HG03521 (cell line): ENCODE data around the gene PRKAA1.
"Not testable (repeated sequence)": the region's sequence is repeated elsewhere in the genome, so short reads cannot be mapped to it uniquely, and the experiment has no call there.

Source experiments
- ATAC-seq: cut with Tn5 transposase; IDR thresholded peaks from one replicate; pipeline ENCODE4 v1.9.1; 2021; ENCODE audit warnings: mild to moderate bottlenecking, moderate library complexity; ENCODE audit not compliant: unreplicated experiment

The PRKAA1 gene

DNA sequence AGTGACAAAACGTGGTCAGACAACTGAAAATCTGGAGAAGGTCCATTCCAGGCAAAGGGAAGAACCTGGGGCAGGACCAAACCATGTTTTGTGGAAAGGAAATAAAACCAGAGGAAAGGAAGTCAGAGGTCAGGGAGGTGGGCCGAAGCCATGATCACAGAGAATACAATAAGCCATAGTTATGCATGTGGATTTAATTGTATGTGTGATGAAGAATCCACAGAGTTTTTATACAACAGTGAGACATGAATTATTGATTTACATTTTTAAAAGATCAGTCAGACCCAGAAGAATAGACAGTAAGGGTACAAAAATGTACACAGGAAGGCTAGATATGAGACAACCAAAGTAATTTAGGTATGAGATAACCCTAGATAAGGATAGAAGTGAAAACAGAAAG, 63.2 kb downstream of the PRKAA1 start:
- ATAC-seq = no peak

DNA sequence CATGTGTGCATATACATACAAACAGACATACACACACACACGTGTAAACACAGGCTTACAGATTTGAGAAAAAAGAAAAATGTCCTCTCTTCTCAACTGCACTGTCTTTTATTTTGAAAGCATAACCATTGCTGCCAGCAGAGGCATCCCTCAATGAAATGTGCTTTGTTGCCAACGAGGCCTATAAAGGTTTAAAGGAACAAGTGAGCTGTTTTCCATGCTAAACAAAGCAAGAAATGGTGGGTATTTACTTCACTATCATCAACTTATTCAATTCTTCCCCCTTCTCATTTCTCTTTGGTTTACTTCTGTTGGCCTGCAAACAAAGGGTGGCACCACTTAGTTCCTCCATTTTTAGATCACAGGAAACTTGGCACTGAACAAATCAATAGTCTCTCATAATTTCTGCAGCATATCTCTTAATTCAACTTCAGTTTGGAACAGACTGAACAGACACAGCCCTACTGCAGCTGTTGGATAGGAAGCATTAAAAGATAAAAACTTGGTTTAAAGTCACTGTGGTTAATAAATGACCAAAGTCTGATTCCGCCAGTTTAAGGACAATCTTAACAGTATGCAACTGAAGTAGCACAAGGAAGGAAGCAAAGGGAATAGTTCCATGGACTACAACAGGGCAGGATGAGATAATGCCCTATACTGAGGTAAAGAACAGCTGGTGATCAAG, 64.2 kb downstream of the PRKAA1 start:
- no peak for ATAC-seq

GRCh38 chr5:40733434-40733833, 64.7 kb downstream of the PRKAA1 start:
- no peak for ATAC-seq

DNA sequence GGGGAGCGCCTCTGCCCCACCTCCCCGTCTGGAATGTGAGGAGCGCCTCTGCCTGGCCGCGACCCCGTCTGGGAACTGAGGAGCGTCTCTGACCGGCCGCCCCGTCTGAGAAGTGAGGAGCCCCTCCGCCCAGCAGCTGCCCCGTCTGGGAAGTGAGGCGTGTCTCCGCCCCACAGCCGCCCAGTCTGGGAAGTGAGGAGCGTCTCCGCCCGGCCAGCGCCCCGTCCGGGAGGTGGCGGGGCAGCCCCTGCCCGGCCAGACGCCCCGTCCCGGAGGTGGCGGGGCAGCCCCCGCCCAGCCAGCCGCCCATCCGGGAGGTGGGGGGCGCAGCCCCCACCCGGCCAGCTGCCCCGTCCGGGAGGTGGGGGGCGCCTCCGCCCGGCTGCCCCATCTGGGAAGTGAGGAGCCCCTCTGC, 75.7 kb downstream of the PRKAA1 start:
- ATAC-seq = not testable (repeated sequence)

- ATAC-seq = no peak
These were observed 78.1 kb downstream of the PRKAA1 start for GRCh38 chr5:40720069-40720468.

DNA sequence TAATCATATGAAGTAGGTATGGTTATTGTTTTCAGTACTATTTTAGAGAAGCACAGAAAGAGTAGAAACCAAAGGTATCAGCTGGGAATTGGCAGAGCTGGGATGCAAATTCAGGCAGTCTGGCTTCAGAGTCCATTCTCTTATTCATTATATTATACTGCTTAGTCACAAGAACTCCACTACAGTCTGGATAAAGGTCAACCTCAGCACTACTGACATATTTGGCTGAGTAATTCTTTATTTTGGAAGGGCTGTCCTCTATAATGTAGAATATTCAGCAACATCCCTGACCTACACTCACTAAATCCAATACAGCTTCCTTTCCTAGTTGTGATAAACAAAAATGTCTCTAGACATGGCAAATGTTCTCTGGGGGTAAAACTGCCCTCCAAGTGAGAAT, 80.9 kb downstream of the PRKAA1 start:
- no peak for ATAC-seq

GRCh38 chr5:40716590-40716989, 81.6 kb downstream of the PRKAA1 start:
- no peak for ATAC-seq

DNA sequence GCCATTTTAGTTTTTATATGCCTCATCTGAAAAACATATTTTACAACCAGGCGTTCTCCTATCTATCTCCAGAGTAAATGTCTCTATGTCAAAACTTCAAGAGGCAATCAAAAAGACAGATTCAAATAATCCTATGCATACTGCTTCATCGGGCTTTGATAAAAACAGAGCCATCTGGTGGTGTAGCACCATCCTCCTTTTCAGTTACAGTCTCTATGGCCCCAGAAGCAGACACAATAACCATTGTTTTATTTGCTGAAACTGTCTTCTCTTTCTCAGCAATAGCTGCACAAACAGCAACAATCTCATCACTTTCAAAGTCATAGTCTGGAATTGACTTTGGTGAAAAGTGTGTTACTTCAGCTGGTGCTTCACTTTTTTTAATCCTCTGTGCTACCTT, 82.2 kb downstream of the PRKAA1 start:
- no peak for ATAC-seq

GRCh38 chr5:40714001-40714400, 84.2 kb downstream of the PRKAA1 start:
- no peak for ATAC-seq

- ATAC-seq = not testable (repeated sequence)
These were observed 87.6 kb downstream of the PRKAA1 start for GRCh38 chr5:40710575-40710974.
